Midbrain (tissue), 1 donor: Measurements from ENCODE around the gene OR6J1.
"Not testable (repeated sequence)": the region's sequence is repeated elsewhere in the genome, so short reads cannot be mapped to it uniquely, and the experiment has no call there.

ENCODE experiments used
- DNase-seq: peaks from one replicate; lab custom pipeline; 2025; lab: John Stamatoyannopoulos, UW

The OR6J1 gene

DNA sequence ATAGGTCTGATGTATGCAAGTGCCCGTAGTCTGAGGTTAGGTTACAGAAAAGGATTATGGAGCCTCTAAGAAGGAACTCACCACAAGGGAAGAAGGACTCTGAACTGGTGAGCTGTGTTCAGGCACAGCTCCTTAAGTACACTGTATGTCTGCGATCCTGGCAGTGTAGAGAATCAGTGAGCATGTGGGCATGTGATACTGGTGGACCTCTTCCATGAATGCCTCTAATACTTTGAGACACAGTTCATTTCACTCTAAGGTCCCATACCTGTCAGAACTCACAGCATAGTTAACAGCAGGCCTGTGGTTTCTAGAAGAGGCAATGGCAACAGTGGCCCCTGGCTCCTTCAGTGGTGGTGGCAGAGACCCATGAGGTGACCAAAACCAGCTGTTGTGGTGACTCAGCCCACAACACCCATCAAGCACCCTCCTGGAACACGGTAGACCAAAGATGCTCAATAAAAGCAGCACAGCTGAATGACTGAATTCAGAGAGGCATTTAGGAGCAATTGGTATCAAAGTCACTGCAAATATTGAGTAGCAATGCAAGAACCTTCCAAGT is 6.9 kb upstream of the OR6J1 start:
- DNase-seq = no peak

DNA sequence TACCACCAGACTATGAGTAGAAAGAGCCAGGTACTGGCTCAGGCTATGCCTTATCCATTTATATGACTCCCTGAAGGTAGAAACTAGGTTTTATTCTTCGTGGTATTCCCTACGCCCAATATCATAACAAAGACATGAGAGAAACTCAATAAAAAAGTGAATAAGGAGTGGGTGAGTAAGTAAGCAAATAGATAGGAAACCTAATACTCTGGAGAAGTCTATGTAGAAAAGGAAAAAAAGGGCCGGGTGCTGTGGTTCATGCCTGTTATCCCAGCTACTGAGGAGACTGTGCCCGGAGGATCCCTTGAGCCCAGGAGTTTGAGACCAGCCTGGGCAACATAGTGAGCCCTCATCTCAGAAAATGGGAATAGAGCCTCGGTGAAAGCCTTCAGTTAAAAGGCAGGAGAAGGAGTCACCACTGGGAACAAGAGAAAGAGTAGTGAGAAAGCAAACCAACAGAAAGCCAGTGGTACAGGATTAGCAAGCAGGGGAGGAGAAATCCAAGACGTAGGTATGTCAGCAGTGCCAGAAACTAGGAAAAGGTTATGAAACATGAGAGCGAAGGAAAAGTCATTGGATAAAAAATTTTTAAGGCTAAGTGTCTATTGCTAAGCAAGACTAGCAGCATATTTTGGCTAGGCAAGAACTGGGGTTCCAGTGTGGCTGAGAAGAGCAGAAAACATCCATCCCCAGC is 6.0 kb upstream of the OR6J1 start:
- no peak for DNase-seq

DNA sequence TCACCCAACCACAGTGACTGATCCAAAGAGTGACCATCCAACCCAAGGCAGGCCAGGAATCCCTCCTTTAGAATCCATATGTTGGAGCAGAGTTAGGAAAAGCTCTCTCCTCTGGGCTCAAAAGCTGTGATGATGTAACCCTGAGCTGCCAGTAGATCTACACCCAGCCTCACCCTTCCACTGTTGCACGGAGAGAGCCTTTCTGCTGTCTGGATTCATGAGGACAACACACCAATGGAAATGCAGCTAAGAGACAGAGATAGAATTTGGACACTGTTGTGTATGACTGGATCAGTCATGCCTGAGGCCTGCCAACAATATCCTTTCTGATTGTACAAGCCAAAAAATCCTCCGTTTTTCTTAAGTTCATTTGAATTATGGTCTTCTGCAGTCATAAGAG is 4.4 kb upstream of the OR6J1 start:
- no peak for DNase-seq

DNA sequence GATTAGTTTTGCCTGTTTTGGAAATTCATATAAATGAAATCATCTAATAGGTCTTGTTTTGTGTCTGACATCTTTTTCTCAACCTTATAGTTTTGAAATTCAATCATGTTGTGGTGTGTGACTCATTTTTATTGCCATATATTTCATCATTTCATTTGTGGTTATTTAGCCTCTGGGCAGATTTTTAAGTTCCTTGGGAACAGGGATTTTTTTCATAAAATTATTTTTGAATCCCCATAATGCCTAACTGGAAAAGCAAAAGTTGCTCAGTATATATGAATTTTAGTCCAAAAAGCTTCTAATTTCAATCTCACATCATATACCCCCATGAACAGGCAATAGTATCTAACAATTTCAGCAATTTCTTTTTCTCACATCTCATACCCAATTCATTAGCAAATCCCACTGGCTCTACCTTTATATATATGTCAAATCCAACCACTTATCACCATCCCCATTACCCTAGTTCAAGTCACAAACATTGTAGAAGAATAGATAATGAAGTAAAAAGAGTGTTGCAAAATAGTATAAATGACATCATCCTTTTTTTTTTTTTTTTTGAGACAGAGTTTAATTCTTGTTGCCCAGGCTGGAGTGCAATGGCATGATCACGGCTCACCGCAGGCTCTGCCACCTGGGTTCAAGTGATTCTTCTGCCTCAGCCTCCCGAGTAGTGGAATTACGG is 2.6 kb upstream of the OR6J1 start:
- no peak for DNase-seq

DNA sequence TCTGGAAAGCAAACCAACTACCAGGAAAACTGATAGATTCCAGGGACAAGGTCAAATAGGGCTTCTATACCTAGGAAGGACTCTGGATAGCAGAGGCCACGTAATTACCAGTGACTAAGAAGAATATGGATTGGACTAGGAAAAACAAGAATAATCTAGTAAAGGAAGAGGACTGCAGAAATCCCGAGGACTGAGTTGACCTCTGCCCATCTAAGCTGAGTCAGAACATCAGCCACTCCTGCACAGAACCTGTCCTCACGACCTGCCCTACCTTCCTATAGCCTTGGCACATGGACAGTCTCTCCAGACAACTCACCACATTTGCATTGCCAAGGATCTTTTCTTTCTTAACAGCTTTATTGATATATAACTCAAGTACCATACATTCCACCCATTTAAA is 2.3 kb downstream of the OR6J1 start:
- no peak for DNase-seq

DNA sequence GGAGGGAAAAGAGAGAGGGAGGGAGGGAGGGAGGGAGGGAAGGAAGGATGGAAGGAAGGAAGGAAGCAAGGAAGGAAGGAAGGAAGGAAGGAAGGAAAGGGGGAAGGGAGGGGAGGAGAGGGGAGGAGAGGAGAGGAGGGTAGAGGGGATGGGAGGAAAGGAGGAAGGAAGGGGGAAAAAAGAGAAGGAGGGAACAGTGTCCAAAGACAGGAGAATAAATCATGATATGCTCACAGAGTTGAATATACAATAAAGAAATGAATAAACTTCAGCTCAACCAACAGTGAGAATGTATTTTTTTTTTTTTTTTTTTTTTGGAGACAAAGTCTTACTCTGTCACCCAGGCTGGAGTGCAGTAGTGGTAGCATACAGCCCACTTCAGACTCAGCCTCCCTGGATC is 4.0 kb downstream of the OR6J1 start:
- no peak for DNase-seq

DNA sequence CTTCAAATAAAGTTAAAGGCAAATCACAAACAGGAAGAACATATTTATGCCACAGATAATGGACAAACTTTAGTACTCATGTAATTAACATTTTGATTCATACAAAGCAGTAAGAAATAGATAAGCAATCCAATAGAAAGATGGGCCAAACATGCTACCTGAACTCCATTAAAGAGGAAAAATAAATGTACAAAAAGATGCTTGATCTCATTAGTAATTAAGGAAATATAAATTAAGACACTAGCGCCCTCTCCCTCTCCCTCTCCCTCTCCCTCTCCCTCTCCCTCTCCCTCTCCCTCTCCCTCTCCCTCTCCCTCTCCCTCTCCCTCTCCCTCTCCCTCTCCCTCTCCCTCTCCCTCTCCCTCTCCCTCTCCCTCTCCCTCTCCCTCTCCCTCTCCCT is 8.2 kb downstream of the OR6J1 start:
- DNase-seq = not testable (repeated sequence)

DNA sequence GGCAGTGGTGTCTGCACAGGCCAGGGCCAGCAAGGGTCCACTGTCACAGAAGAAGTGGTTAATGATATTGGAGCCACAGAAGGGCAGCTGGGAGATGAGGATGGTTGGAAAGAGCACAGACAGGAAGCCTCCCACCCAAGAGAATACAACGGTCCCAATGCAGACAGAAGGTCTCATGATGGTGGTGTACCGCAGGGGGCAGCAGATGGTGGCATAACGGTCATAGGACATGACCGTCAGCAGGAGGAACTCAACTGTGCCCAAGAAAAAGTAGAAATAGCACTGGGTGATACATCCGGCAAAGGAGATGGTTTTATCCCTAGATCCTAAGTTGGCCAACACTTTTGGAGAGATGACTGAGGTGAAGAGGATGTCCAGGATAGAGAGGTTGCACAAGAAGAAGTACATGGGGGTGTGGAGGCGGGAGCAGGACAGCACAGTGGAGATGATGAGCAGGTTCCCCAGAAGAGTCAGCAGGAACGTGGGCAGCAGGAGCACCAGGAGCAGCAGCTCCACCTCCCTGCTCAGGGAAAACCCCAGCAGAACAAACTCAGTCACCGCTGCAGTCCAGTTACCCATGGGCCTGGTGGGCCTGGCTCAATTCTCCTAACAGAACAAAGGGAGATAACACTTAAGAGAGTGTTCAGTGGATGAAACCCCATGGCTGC is 9.8 kb downstream of the OR6J1 start:
- no peak for DNase-seq

DNA sequence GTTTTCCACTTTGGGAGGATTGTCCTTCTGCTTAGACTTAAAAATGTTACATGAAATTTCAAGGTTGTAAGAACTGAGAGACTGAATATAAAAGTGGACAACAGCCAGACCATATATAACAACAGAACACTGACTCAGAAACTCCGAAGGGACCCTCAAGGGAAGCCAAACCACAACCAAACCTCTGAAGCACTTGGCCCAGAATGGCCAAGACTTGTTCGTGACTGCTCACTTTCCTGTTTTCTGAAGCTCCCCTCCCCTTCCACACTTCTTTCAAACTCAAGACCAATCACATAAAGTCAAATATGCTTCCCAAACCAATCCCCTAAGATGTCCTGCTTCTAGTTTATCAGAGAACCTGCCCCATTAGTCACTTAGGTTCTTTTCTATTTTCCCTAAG is 13.7 kb downstream of the OR6J1 start:
- DNase-seq = no peak

DNA sequence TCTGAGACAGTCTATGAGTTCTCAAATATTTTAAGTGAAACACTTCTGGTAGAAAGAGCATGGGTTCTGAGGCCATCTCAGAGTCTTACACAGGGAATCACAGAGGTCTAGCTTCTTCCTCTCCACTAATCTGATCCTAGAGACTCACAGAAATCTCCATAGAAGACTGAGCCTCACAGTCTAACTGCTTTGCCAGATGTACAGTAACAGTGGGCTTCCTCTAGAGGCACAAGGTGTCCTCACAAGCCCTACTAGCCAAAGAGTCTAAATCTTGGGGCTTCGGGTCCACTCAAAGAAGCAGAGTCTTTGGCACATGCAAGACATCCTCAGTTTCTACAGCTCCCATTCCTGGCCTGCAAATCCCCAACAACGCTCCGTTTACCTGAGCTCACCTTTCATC is 14.1 kb downstream of the OR6J1 start:
- DNase-seq = no peak

DNA sequence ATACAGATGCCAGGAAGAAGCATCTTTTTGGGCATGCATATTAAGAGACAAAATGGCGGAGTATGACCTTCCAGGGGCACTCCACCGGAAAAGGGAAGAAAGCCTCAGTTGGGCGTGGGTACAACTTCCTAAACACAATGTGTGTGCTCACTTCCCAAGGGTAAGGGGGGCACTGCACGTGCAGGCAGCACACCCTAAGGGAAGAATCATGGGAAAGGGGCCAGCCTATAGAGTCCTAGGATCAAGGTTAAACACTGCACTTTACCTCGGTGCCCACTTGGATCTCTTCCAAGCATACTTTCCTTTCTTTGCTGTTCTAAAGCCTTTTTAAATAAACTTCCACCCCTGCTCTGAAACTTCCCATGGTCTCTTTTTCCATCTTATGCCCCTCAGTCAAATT is 14.8 kb downstream of the OR6J1 start:
- no peak for DNase-seq

DNA sequence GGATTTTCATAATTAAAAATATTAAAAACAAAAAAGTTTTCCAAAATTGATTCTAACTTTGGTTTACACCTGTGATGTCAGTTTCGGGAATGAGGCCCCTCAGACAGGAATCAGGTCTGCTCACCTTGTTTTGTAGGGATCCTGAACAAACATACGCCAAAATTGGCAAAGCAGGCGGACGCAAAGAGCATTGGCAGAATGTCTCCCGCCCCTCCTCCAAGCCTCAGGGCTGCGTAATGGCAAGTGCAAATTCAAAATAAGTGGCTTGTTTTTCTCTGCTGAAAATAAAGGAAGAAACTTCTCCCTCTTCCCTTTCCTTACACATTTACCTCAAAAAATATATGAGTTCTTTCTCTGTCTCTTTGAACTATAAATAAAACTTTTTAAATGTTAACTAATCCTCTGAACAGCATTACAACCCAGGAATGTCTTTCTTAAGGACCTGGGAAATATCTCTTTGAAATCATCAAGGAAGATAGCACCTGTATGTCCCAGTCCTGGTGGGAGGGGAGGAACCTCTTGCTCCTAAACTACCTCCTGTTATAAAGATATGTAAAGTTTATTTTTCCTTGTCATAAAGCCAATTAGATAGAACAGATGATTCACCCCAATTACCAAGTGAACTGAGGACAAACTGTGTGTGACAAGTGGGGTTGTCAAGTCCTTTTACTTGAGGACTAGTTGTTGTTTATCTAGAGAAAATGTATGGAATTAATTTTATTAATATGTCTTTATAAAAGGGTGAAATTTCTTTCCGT is 16.5 kb downstream of the OR6J1 start:
- no peak for DNase-seq

DNA sequence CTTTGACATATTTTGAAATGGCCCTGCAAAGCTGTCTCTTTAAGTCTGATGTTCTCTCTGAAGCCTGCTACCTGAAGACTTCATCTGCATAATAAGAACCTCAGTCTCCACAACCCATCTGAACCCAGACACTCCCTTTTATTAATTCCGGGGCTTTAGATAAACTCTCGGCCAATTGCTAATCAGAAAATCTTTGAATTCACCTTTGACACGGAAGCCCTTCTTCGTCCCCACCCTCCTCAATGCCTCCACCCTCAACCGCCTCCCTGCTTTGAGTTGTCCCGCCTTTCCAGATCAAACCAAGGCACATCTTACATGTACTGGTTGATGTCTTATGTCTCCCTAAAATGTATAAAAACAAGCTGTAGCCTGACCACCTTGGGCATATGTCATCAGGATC is 17.6 kb downstream of the OR6J1 start:
- no peak for DNase-seq

DNA sequence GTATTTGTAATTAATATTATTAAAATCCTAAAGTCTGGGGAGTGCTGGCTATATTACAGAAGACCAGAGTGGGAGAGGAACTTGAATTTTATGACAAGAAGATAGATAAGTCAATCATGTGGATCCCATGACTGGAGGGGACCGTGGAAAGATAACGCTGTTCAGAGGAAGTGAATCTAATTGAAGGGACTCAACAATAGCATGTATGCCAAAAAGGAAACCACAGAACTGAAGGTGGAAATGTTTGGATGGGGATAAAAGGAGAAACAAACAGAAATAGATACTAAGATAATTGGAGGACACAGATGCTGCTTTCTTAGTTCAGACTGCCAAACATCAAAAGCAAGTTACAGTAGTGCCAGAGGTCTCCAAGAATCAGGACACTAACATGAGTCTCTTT is 21.1 kb downstream of the OR6J1 start:
- DNase-seq = no peak

DNA sequence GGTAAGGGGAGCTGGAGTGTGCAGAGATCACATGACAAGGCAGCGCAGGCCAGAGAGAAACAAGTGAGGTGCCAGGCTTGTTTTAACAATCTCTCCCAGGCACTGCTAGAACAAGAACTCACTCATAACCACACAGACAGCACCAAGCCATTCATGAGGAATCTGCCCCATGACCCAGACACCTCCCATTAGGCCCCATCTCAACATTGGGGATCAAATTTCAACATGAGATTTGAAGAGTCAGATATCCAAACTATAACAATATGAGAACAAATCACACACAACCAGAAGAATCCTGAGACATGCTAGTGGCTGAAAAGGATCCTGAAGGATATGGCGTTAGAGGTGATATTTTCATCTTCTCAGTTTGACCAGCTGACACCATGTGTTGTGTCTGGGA is 21.9 kb downstream of the OR6J1 start:
- DNase-seq = no peak

DNA sequence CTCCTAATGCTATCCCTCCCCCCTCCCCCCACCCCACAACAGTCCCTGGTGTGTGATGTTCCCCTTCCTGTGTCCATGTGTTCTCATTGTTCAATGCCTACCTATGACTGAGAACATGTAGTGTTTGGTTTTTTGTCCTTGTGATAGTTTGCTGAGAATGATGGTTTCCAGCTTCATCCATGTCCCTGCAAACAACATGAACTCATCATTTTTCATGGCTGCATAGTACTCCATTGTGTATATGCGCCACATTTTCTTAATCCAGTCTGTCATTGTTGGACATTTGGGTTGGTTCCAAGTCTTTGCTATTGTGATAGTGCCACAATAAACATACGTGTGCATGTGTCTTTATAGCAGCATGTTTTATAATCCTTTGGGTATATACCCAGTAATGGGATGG is 28.4 kb downstream of the OR6J1 start:
- not testable (repeated sequence) for DNase-seq

DNA sequence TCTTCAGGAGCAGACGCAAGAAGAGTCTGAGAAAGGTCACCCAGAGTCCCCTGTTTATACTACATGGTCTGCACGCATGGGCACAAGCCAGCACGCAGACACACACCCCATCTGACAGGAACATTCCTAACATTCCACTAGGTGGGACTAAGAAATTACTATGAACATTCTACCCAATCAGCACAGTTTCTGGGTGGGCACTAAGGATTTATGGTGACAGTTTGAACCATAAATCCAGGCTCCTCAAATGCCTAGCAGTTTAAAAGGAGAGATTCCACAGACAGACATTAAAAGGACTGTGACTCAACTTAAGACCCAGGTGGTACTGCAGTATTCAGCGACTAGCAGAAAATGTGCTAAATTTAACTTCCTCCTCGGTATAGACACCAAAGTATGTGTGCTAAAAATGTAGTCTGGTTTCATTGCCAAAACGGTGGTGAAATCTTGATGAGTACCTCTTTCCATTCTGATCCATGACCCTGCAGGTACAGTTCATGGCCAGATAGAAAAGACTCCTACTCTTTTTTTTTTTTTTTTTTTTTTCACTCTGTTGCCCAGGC is 29.8 kb downstream of the OR6J1 start:
- DNase-seq = no peak

DNA sequence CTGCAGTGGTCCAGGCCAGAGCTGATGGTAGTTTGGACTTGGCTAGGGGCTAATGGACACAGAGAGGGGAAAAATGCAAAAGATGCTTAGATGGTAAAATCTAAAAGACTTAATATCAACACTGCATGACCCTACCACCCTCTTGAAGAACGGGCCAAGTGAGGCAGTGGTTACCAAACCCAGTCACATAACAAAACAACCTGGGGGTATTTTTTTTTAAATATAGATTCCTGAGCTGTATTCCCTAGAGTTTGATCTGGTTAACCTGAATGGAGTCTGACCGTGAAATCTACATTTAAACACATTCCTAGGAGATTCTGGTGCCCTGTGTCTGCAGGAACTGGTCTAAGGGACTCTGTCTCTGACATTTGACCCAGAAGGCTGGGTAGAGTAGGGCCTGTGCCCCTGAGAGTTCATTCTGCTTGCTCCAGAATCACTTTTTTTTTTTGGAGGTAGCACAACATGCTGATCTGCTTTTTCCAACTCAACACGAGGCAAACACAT is 30.4 kb downstream of the OR6J1 start:
- DNase-seq = no peak

DNA sequence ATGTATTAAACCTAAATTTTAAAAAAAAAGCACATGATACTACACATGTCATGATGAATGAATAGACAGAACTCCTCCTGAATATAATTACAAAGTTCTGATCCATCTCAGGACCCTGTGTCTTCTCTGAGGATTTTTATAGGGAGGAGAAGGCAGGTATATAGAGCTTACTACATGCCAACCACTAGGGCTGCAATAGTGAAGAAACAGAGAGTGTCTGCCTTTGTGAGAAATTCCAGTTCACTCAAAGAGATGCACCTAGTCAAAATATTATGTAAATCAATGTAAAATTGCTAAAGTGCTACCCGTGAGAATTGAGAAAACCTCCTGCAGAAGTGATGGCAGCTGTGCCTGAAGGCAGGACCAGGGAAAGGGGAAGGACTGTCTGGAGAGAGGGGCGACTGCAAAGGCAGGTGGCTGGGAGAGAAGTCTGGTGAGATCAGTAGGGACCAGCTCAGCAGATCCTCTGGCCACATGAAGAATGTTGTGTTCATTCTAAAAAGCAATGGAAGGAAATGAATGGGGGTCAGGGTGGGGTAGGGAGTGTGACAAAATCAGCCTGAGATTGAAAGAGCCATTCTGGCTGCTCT is 31.0 kb downstream of the OR6J1 start:
- DNase-seq = no peak

DNA sequence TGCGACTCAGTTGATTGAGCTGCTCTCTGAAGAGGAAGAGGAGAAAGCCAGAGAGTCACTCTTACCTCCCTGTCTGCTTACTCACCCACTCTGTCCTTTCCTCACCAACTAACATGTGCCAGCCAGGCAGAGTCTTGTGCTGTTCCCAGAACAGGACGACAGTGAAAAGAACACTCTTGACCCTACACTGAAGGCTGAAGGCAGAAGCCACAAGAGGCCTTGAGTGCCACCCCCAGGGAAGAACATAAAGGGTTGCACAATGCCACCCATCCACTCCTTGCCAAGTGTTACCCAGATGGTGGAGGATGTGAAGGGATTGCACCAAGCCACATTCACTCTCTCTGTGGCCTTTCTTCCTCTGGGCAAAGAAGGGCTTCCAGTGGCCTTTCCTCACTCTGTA is 33.2 kb downstream of the OR6J1 start:
- DNase-seq = no peak

DNA sequence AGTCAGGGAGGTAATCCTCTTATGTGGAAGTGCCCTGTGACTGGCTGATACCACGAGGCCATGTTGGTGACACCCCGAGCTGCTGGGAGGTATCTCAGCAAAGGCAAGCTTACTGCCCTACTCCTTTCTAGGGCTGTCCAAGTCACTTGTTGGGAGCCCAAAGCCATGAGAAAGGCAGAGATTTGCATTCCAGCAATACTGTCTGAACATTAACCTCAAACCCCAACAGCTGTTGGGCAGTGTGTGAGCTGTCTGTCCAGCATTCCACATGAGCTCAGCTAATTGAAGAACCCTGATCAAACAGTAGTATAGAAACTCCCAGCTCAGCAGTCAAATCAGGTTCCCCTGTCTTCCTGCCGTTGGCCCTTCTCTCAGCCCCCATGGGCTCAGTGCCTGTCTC is 36.9 kb downstream of the OR6J1 start:
- DNase-seq = no peak
